Raji (cell line): Measurements from ENCODE around the gene DCC.

ENCODE experiments used
- POLR2A ChIP-seq: IDR thresholded peaks from 2 replicates; pipeline ENCODE4 v1.6.1; 2011; ENCODE audit warnings: low read depth, low read length, control low read depth; ENCODE audit not compliant: insufficient read depth

The DCC gene

GRCh38 chr18:52813635-52814416 lies 473.8 kb downstream of the DCC start:
- TF ChIP-seq POLR2A = no peak

DNA sequence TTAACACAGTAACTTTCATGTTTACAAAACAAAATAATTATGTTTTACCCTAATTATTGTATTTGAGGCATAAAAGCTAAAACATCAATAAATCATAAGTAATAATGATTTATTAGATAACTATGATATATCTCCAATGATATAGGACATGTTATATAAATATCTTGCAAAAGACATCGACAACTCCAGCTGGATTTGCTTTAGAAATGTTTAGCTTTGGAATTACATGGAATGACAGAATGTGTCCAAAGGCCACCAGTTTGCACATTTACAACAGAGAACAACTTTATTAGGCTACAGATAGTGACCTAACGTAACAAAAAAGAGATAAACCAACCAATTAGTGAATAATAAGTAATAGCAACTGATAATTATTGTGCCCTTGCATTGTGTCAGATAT lies 475.7 kb downstream of the DCC start:
- no peak for TF ChIP-seq POLR2A

GRCh38 chr18:52816121-52816520 lies 476.1 kb downstream of the DCC start:
- no peak for TF ChIP-seq POLR2A

DNA sequence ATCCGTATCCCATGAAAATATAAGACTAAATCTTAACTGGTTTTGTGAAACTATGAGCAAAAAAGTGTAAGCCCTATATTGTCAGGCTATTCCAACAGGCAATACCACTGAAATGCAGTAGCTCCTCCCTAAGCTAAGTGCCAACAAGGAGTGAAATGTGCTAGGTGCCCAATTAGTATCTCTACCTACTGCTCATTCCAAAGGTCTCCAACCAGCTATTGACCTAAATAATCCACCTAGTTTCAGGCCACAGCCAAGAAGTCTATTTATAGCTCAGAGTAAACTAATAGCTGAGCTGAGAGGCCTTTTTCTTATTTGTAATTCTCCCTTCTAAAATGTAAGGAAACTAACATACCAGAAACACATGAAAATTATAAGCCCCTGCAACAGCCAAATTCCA lies 482.2 kb downstream of the DCC start:
- no peak for TF ChIP-seq POLR2A

GRCh38 chr18:52824126-52824525 lies 484.1 kb downstream of the DCC start:
- no peak for TF ChIP-seq POLR2A

- TF ChIP-seq POLR2A = no peak
Measured at GRCh38 chr18:52826994-52827393, 487.0 kb downstream of the DCC start.

DNA sequence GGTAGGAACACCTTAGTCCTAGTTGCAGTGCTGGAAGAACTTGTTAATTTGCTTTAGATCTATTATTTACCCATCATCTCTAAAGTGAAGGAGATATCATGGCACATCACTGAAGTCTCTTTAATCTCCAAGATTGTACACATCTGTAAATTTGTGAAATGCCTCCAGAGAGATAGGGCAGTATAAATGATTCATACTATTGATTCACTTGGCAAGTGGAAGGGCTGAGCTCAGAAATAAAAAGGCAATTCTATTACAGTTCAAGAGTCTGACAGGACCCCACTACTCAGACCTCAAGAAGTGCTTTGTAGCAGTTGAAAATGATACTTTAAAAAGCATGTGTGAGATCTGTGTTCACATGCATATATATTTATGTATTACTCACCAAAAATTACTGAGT lies 489.3 kb downstream of the DCC start:
- no peak for TF ChIP-seq POLR2A

DNA sequence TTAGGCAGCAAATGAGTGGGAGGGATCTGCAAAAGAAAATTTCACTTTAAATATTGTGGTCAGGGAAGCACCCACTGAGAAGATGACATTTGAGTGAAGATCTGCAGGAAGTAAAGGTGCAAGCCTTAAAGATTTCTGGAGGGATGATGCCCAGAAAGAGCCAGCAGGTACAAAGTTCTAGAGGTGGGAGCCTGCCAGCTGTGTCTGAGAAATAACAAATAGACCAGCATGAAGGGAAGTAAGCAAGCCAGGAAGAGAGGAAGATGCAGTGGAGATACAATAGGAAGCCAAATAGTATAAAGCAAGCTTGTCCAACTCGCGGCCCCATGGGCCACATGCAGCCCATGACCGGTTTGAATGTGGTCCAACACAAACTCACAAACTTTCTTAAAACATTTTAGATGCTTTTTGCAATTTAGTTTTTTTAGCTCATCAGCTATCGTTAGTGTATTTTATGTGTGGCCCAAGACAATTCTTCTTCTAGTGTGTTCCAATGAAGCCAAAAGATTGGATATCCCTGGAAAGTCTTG lies 489.9 kb downstream of the DCC start:
- no peak for TF ChIP-seq POLR2A

GRCh38 chr18:52844323-52844722 lies 504.3 kb downstream of the DCC start:
- TF ChIP-seq POLR2A = no peak

DNA sequence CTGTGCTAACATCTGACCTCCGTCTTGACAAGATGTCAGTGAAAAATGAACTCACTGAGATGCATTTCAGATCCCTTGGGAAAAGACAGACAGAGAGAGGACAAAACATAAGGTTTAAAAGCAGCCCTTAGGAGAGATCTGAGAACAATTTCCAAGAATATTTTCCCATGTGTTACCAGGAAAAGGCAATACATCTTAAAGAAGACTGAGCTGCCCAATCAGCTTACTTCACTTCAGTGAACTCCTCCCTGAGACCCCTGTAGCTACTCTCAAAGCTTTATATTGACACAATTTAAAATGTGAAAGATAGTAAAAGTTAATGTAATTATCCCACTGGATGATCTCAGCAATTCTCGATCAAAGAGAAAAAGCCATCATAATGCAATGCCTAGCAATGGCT lies 505.0 kb downstream of the DCC start:
- TF ChIP-seq POLR2A = no peak

DNA sequence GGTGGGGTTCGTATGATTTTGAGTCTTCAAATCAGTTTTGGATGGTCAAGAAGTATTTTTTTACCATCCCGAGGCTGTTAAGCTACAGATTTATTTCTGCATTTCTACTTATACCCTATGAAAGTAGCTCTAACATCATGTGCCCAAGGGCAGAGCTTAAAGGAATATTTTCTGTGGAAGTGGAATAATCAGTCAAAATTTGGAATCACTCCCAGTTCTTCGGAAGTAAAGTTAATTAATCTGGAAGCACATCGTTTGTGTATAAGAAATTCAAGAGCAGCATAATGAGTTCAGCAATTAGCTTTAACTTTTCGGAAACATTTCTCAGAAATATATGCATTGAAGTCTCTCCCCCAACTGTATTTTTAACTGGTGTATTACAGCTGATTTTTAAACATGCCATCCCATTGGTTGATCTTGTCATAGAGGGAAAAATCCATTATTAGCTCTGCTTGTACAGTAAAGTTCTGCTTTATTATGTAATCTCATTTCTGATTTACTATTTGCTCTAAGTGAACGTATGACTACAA lies 510.1 kb downstream of the DCC start:
- TF ChIP-seq POLR2A = no peak

DNA sequence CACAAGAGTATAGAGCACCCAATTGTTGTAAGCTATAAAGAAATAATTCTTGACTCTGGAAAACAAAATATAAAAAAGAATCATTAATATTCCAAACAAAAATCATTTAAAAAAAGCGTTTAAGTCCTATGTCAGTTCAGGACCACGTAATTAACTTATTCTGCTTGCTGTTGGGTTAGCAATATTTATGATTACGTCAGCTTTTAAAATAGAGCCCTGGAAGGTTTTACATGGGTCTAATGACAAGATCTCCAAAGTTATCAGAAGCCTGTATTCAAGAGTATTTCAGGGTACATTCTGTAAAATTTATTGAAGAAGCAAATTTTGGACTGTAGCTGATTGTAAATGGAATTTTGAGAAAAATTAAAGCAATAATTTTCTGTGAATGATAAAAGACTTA lies 521.6 kb downstream of the DCC start:
- TF ChIP-seq POLR2A = no peak

GRCh38 chr18:52869349-52869923 lies 529.4 kb downstream of the DCC start:
- TF ChIP-seq POLR2A = no peak

DNA sequence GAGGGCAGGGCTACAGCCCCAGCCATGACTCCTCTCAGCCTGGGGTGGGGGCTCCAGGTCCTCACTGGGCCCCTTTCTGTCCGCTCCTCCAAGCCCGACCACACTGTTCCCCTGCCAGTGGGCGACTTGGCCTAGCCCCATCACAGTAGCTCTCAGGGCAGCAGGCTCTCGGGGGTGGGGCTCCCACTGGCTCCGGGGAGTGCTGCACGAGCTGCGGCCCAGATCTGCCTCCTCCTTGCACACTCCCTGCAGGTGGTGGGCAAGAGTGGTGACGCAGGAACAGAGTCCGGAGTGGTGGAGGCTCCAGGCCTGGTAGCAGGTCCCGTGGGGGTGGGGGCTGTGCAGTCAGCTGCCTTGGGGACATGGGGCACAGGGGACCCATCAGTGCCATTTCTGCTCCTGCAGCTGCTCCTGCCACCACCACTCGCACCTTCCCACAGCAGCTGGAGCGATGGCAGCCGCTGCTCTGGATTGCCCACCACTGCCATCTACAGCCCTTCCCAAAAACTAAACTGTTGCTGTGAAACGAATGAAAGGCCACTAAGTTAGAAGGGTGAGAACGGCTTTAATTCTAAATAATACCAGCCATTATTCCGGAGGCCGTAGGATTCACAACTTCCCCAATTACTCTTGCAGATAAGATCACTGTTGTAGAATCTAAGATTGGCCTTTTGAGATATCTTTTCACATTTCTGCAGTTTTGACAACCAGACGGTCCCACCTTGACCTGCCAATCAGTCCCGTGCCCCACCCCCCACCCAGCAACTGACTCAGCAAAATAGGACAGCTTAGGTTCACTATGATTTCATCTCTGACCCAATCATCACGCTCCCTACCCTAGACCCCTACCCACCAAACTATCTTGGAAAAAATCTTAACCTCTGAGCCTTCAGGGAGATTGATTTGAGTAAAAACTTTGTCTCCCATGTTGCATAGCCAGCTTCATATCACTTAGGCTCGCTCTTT lies 530.2 kb downstream of the DCC start:
- no peak for TF ChIP-seq POLR2A

- no peak for TF ChIP-seq POLR2A
Measured at GRCh38 chr18:52874774-52875173, 534.8 kb downstream of the DCC start.
